DOHH2 (cell line): Measurements from ENCODE around the gene FAF2.

Experiments used
- CTCF ChIP-seq: fragments of 200-600 bp; sonication (generic); IDR thresholded peaks from one replicate; pipeline ENCODE4 v1.5.1; 2014; ENCODE audit warnings: antibody characterized with exemption, mild to moderate bottlenecking, low read depth, low read length; ENCODE audit not compliant: poor library complexity, severe bottlenecking
- EZH2phosphoT487 ChIP-seq: fragments of 200-600 bp; sonication (generic); IDR thresholded peaks from 2 replicates; pipeline ENCODE4 v1.6.1; 2017; ENCODE audit warnings: borderline replicate concordance, mild to moderate bottlenecking, antibody characterized with exemption, low read length, moderate library complexity, mixed read lengths

GRCh38 chr5:176446884-176447590, 1.1 kb upstream of the FAF2 start:
- no peak for TF ChIP-seq CTCF
- TF ChIP-seq EZH2phosphoT487 = no peak
